Stimulated activated CD4-positive, alpha-beta T cell treated with anti-CD3 and anti-CD28 coated beads, Interleukin-4, amount 100 ng/mL, for 1 hour (primary cell): ENCODE measurements around the gene SPRY4.
"Not testable (repeated sequence)": the region's sequence is repeated elsewhere in the genome, so short reads cannot be mapped to it uniquely, and the experiment has no call there.

Source experiments
- DNase-seq: peaks from one replicate; pipeline ENCODE4 v3.0.0-alpha.2; 2020

SPRY4 gene

GRCh38 chr5:142314109-142314508 is 10.7 kb downstream of the SPRY4 start:
- DNase-seq, result no peak

GRCh38 chr5:142313682-142314081 is 11.1 kb downstream of the SPRY4 start:
- no peak for DNase-seq

- DNase-seq, result no peak
Measured at GRCh38 chr5:142313275-142313674, 11.5 kb downstream of the SPRY4 start.

- DNase-seq, result no peak
Measured at GRCh38 chr5:142312399-142312798, 12.4 kb downstream of the SPRY4 start.

GRCh38 chr5:142311725-142312124 is 13.1 kb downstream of the SPRY4 start:
- no peak for DNase-seq

- DNase-seq, result no peak
Measured at GRCh38 chr5:142310803-142311202, 14.0 kb downstream of the SPRY4 start.

- DNase-seq, result no peak
Measured at GRCh38 chr5:142309747-142310318, 15.0 kb downstream of the SPRY4 start.

GRCh38 chr5:142308358-142308757 is 16.5 kb downstream of the SPRY4 start:
- DNase-seq, result no peak

- no peak for DNase-seq
Measured at GRCh38 chr5:142307146-142307890, 17.5 kb downstream of the SPRY4 start.

- DNase-seq, result no peak
Measured at GRCh38 chr5:142306077-142306502, 18.7 kb downstream of the SPRY4 start.

- no peak for DNase-seq
Measured at GRCh38 chr5:142305211-142305610, 19.6 kb downstream of the SPRY4 start.

- DNase-seq, result no peak
Measured at GRCh38 chr5:142304013-142304701, 20.7 kb downstream of the SPRY4 start.

GRCh38 chr5:142303565-142303964 is 21.3 kb downstream of the SPRY4 start:
- no peak for DNase-seq

- no peak for DNase-seq
Measured at GRCh38 chr5:142301540-142301939, 23.3 kb downstream of the SPRY4 start.

- DNase-seq, result no peak
Measured at GRCh38 chr5:142300677-142301076, 24.1 kb downstream of the SPRY4 start.

- DNase-seq, result no peak
Measured at GRCh38 chr5:142298789-142299188, 26.0 kb downstream of the SPRY4 start.

GRCh38 chr5:142297786-142298185 is 27.0 kb downstream of the SPRY4 start:
- not testable (repeated sequence) for DNase-seq

GRCh38 chr5:142296914-142297417 is 27.9 kb downstream of the SPRY4 start:
- DNase-seq, result no peak

GRCh38 chr5:142295960-142296860 is 28.6 kb downstream of the SPRY4 start:
- DNase-seq, result no peak

- DNase-seq, result no peak
Measured at GRCh38 chr5:142295084-142295758, 29.6 kb downstream of the SPRY4 start.

- no peak for DNase-seq
Measured at GRCh38 chr5:142293486-142293885, 31.3 kb downstream of the SPRY4 start.

- DNase-seq, result no peak
Measured at GRCh38 chr5:142292808-142293207, 32.0 kb downstream of the SPRY4 start.
